ENCODE measurements around the gene ICA1. TPM values are rescaled to one million over a fixed set of nuclear protein-coding genes. Genes with fewer than 3 reads are reported as not detected.

The ICA1 gene
- polyA plus RNA-seq, 3 donors, result 3.2 to 7.0 (median 4.2) TPM

- H4K20me1 ChIP-seq (ENCODE audit: insufficient read depth, low read length), result no peaks in the 10 kb centered on the region
- H3K27ac ChIP-seq (ENCODE audit: low read depth in 1 of 2, low read length in 2 of 2), result no peak overlapping the region
- H2AFZ ChIP-seq (ENCODE audit: insufficient read depth, low read depth, low read length, poor library complexity, severe bottlenecking), result no peak overlapping the region
- no peak overlapping the region for H3K4me3 Mint-ChIP-seq
- H3K4me2 ChIP-seq (replicated peaks; ENCODE audit: extremely low read depth, low read length, poor library complexity, severe bottlenecking), result no peak overlapping the region
- TF ChIP-seq CTCF (IDR thresholded peaks at IDR 0.05), result no peak
- no peaks in the 10 kb centered on the region for H3K9me3 ChIP-seq (replicated peaks in 1 of 2; ENCODE audit: control insufficient read depth in 1 of 2, insufficient read depth in 1 of 2, low read length in 2 of 2)
- H3K36me3 ChIP-seq (replicated peaks in 1 of 2; ENCODE audit: control insufficient read depth in 1 of 2, insufficient read depth in 2 of 2, low read length in 2 of 2), result no peaks in the 10 kb centered on the region
- DNase-seq, result no peak
- intact Hi-C loops (cut with micrococcal nuclease), result no loop called here
- no peaks in the 10 kb centered on the region for H3K27me3 Mint-ChIP-seq (ENCODE audit: low read depth in 3 of 3)
- H3K4me3 ChIP-seq (replicated peaks in 1 of 3; ENCODE audit: low read depth in 2 of 3, low read length in 3 of 3), result no peak overlapping the region
- H3K9me3 Mint-ChIP-seq, result no peaks in the 10 kb centered on the region
- H3K9ac ChIP-seq (ENCODE audit: insufficient read depth, low read length, poor library complexity, severe bottlenecking), result no peak overlapping the region
- H3K79me2 ChIP-seq (ENCODE audit: insufficient read depth, low read length), result no peaks in the 10 kb centered on the region
- H3K4me1 ChIP-seq (ENCODE audit: control insufficient read depth in 1 of 2, insufficient read depth in 2 of 2, low read length in 2 of 2), result no peaks in the 10 kb centered on the region
- no peaks in the 10 kb centered on the region for H3K4me1 Mint-ChIP-seq
- H3K36me3 Mint-ChIP-seq, result peaks cover 4 to 5% of the 10 kb centered on the region in 2 donors
- no peaks in the 10 kb centered on the region for H3K27me3 ChIP-seq (ENCODE audit: control insufficient read depth in 2 of 2, insufficient read depth in 2 of 2, low read length in 2 of 2)
- H3K27ac Mint-ChIP-seq, result no peak overlapping the region
- WGBS (ENCODE audit: insufficient coverage), result no CpG with 5 or more reads among the region's 3 CpGs
These were observed 176.5 kb downstream of the ICA1 start for GRCh38 chr7:8085420-8085819.

- Mint-ChIP-seq H3K4me3 (no peak overlapping the region), H3K4me1 (no peaks in the 10 kb centered on the region), H3K27ac (no peak overlapping the region), H3K27me3 (ENCODE audit: low read depth in 3 of 3) (no peaks in the 10 kb centered on the region), H3K36me3 (peaks cover 4 to 5% of the 10 kb centered on the region in 2 donors), H3K9me3 (no peaks in the 10 kb centered on the region)
- no peaks in the 10 kb centered on the region for H3K27me3 ChIP-seq (ENCODE audit: control insufficient read depth in 2 of 2, insufficient read depth in 2 of 2, low read length in 2 of 2)
- intact Hi-C loops (cut with micrococcal nuclease), result no loop called here
- no peak overlapping the region for H2AFZ ChIP-seq (ENCODE audit: insufficient read depth, low read depth, low read length, poor library complexity, severe bottlenecking)
- no peak overlapping the region for H3K27ac ChIP-seq (ENCODE audit: low read depth in 1 of 2, low read length in 2 of 2)
- H3K9me3 ChIP-seq (replicated peaks in 1 of 2; ENCODE audit: control insufficient read depth in 1 of 2, insufficient read depth in 1 of 2, low read length in 2 of 2), result no peaks in the 10 kb centered on the region
- H3K9ac ChIP-seq (ENCODE audit: insufficient read depth, low read length, poor library complexity, severe bottlenecking), result no peak overlapping the region
- no peak overlapping the region for H3K4me2 ChIP-seq (replicated peaks; ENCODE audit: extremely low read depth, low read length, poor library complexity, severe bottlenecking)
- no peak overlapping the region for H3K4me3 ChIP-seq (replicated peaks in 1 of 3; ENCODE audit: low read depth in 2 of 3, low read length in 3 of 3)
- H3K4me1 ChIP-seq (ENCODE audit: control insufficient read depth in 1 of 2, insufficient read depth in 2 of 2, low read length in 2 of 2), result no peaks in the 10 kb centered on the region
- no peak for TF ChIP-seq CTCF (IDR thresholded peaks at IDR 0.05)
- no CpG with 5 or more reads among the region's 5 CpGs for WGBS (ENCODE audit: insufficient coverage)
- H3K79me2 ChIP-seq (ENCODE audit: insufficient read depth, low read length), result no peaks in the 10 kb centered on the region
- H4K20me1 ChIP-seq (ENCODE audit: insufficient read depth, low read length), result no peaks in the 10 kb centered on the region
- no peaks in the 10 kb centered on the region for H3K36me3 ChIP-seq (replicated peaks in 1 of 2; ENCODE audit: control insufficient read depth in 1 of 2, insufficient read depth in 2 of 2, low read length in 2 of 2)
- DNase-seq, result no peak
These were observed 177.1 kb downstream of the ICA1 start for GRCh38 chr7:8084836-8085235.
